SIG-M5 treated with dmso at 0.1 percent for 504 hours (cell line): ENCODE results near the gene RXRB.

Experiments
- DNase-seq: peaks from one replicate; lab custom pipeline; 2025; ENCODE audit not compliant: unreplicated experiment; lab: John Stamatoyannopoulos, UW

RXRB gene

GRCh38 chr6:33212857-33213165 lies 12.3 kb upstream of the RXRB start:
- DNase-seq: no peak

- DNase-seq: no peak
Measured at GRCh38 chr6:33211666-33212422, 11.4 kb upstream of the RXRB start.

- no peak for DNase-seq
Measured at GRCh38 chr6:33211136-33211535, 10.7 kb upstream of the RXRB start.

- no peak for DNase-seq
Measured at GRCh38 chr6:33209856-33210255, 9.4 kb upstream of the RXRB start.

- DNase-seq: peak; percentile 61
Measured at GRCh38 chr6:33208091-33208967, 7.9 kb upstream of the RXRB start, which contains the start of gene RING1. Gene RING1, plus strand, starts transcription at chr6:33208500. Its CDS starts 323 bp downstream, at chr6:33208823.

GRCh38 chr6:33207552-33208090 lies 7.2 kb upstream of the RXRB start:
- DNase-seq: no peak

GRCh38 chr6:33206864-33207551 lies 6.5 kb upstream of the RXRB start:
- DNase-seq: no peak

- no peak for DNase-seq
Measured at GRCh38 chr6:33206027-33206863, 5.8 kb upstream of the RXRB start.

GRCh38 chr6:33205191-33206026 lies 4.9 kb upstream of the RXRB start:
- no peak for DNase-seq

GRCh38 chr6:33204415-33205190 lies 4.1 kb upstream of the RXRB start, which contains the start of gene HSD17B8:
Gene HSD17B8, plus strand, starts transcription at chr6:33204655. Its CDS starts 14 bp downstream, at chr6:33204669.
- peak; percentile 85 for DNase-seq

- DNase-seq: no peak
Measured at GRCh38 chr6:33204165-33204414, 3.6 kb upstream of the RXRB start.

GRCh38 chr6:33203443-33204164 lies 3.1 kb upstream of the RXRB start:
- DNase-seq: no peak

GRCh38 chr6:33202799-33203198 lies 2.3 kb upstream of the RXRB start:
- no peak for DNase-seq

GRCh38 chr6:33201935-33202334 lies 1.5 kb upstream of the RXRB start:
- DNase-seq: no peak

GRCh38 chr6:33201147-33201545 lies 681 bp upstream of the RXRB start:
- DNase-seq: no peak

- peak; percentile 63 for DNase-seq
Measured at GRCh38 chr6:33199687-33200218, 712 bp downstream of the RXRB start.

- no peak for DNase-seq
Measured at GRCh38 chr6:33198853-33199436, 1.5 kb downstream of the RXRB start.
